HepG2 (cell line): ENCODE results near the gene CBFA2T2. TPM values are rescaled to one million over a fixed set of nuclear protein-coding genes. Genes with fewer than 3 reads are reported as not detected.

Experiments
- ARNT ChIP-seq: fragments of 450-650 bp; IDR thresholded peaks from 2 replicates; pipeline ENCODE4 v1.6.1; 2017
- E2F2 ChIP-seq: sonication (generic); formaldehyde crosslinking; IDR thresholded peaks from 2 replicates; pipeline ENCODE4 v1.4.0; 2020; ENCODE audit warnings: missing genetic modification reagents, borderline replicate concordance
- ELF1 ChIP-seq: sonication (generic); formaldehyde crosslinking; IDR thresholded peaks from 2 replicates; pipeline ENCODE4 v1.4.0; 2020; ENCODE audit warnings: missing genetic modification reagents
- GATAD2A ChIP-seq: IDR thresholded peaks from 2 replicates; pipeline ENCODE4 v1.6.1; 2016
- HDAC2 ChIP-seq: sonication (generic); formaldehyde crosslinking; IDR thresholded peaks from 2 replicates; pipeline ENCODE4 v1.4.0; 2020; ENCODE audit warnings: missing genetic modification reagents
- HMG20B ChIP-seq: conservative IDR thresholded peaks from 2 replicates; pipeline ENCODE4 v1.6.1; 2016; ENCODE audit warnings: missing genetic modification reagents, missing compliant biosample characterization
- MYNN ChIP-seq: sonication (generic); formaldehyde crosslinking; IDR thresholded peaks from 2 replicates; pipeline ENCODE4 v1.4.0; 2020; ENCODE audit warnings: mild to moderate bottlenecking, low read depth, missing genetic modification reagents
- PRDM10 ChIP-seq: sonication (generic); formaldehyde crosslinking; IDR thresholded peaks from 2 replicates; pipeline ENCODE4 v1.4.0; 2020; ENCODE audit warnings: low read depth, missing genetic modification reagents
- RERE ChIP-seq: IDR thresholded peaks from 2 replicates; pipeline ENCODE4 v1.6.1; 2016; ENCODE audit warnings: low read depth, missing genetic modification reagents, missing compliant biosample characterization
- TBL1XR1 ChIP-seq: fragments of 150-350 bp; IDR thresholded peaks from 2 replicates; pipeline ENCODE4 v1.6.1; 2014; ENCODE audit warnings: borderline replicate concordance, low read length; ENCODE audit not compliant: partially characterized antibody
- ZHX1 ChIP-seq: sonication (generic); formaldehyde crosslinking; IDR thresholded peaks from 2 replicates; pipeline ENCODE4 v1.8.1; 2022; ENCODE audit warnings: low read depth, mild to moderate bottlenecking, missing genetic modification reagents
- ZNF207 ChIP-seq: fragments of 450-650 bp; IDR thresholded peaks from 2 replicates; pipeline ENCODE4 v1.6.1; 2016; ENCODE audit warnings: antibody characterized with exemption, borderline replicate concordance
- ZNF33B ChIP-seq: sonication (generic); formaldehyde crosslinking; IDR thresholded peaks from 2 replicates; pipeline ENCODE4 v1.5.1; 2020; ENCODE audit warnings: mild to moderate bottlenecking, missing genetic modification reagents
- ZNF382 ChIP-seq: sonication (generic); formaldehyde crosslinking; IDR thresholded peaks from 2 replicates; pipeline ENCODE4 v1.5.0; 2020; ENCODE audit warnings: missing genetic modification reagents, mild to moderate bottlenecking, borderline replicate concordance
- polyA plus RNA-seq, 8 experiments: library from polyadenylated mRNA; depleted of rRNA in 3 of 8; stranded (reverse) in 7 of 8; unstranded in 1 of 8; fragments of >200 nt; fragmentation: Illumina TruSeq in 4 of 8; extraction: Trizol in 4 of 8; gene quantifications; 2 replicates each; pipeline versions ENCODE4 v1.2.1 to v1.2.3, GENCODE V29; 2011 to 2016; ENCODE audit warnings: low read depth in 4 of 8, missing spikeins in 1 of 8, mixed read lengths in 1 of 8; ENCODE audit not compliant: insufficient read depth in 1 of 8
- total RNA-seq, 5 experiments: library from RNA; depleted of rRNA; stranded (reverse); fragments of >200 nt; fragmentation: Illumina TruSeq; extraction: Trizol; gene quantifications; 2 replicates each; pipeline ENCODE4 v1.2.3, GENCODE V29; 2016; ENCODE audit warnings: low read depth in 1 of 5

The CBFA2T2 gene
- total and polyA plus RNA-seq, 2 of the 13 experiments (the other 11 are each of a cell fraction or from before 2014, with no cell fraction given), result 6.3 to 21.2 TPM

- TF ChIP-seq PRDM10 (CRISPR knock-in tag) (no peak), TBL1XR1 (no peak), ZNF382 (no peak), ZNF33B (no peak), RERE (CRISPR knock-in tag) (no peak), ZNF207 (no peak), ARNT (no peak), HDAC2 (no peak; the same call in 1 of the 2 replicates), GATAD2A (CRISPR knock-in tag) (peak; percentile 24; the same call in 1 of the 2 replicates), HMG20B (CRISPR knock-in tag) (no peak), ZHX1 (CRISPR knock-in tag) (no peak; the same call in 1 of the 2 replicates), ELF1 (0 out of 2 replicates have a peak, but pooled peaks have one; percentile 46), E2F2 (CRISPR knock-in tag) (peak; percentile 18; the same call in 1 of the 2 replicates), MYNN (CRISPR knock-in tag) (no peak; the same call in 1 of the 2 replicates)
These were observed at the start of gene CBFA2T2 (continued) for GRCh38 chr20:33490023-33490933.
